Measurements from ENCODE around the gene DYNC2H1.
"Not testable (repeated sequence)": the region's sequence is repeated elsewhere in the genome, so short reads cannot be mapped to it uniquely, and the experiment has no call there.

DYNC2H1 gene

DNA sequence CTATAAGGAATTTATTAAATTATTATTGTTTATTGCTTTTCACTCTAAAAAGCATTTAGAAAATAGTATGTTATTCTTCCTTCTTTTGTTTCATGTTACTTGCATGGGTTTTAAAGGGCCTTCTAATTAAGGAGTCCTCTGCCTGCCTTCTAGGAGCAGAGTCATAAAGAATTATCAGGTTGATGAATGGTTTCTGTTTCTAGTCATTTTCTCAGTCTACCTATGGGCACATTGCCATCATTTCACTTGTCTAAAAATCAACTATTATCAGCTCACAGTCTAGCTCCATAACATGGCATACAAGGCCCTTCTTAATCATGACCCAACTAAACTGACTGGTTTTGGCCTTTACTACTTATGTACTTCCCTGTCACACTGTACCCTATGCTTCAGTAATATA lies 16.2 kb downstream of the DYNC2H1 start:
- DNase-seq: no peak

DNA sequence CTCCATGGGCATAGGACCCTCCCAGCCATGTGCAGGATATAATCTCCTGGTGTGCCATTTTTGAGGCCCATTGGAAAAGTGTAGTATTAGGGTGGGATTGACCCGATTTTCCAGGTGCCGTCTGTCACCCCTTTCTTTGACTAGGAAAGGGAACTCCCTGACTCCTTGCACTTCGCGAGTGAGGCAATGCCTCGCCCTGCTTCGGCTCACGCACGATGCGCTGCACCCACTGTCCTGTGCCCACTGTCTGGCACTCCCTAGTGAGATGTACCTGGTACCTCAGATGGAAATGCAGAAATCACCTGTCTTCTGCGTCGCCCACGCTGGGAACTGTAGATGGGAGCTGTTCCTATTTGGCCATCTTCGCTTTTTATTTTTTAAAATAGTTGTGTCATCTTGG lies 32.8 kb downstream of the DYNC2H1 start:
- not testable (repeated sequence) for DNase-seq

GRCh38 chr11:103147627-103148026 lies 38.4 kb downstream of the DYNC2H1 start:
- no peak for DNase-seq

GRCh38 chr11:103157542-103157941 lies 48.3 kb downstream of the DYNC2H1 start:
- no peak for DNase-seq

DNA sequence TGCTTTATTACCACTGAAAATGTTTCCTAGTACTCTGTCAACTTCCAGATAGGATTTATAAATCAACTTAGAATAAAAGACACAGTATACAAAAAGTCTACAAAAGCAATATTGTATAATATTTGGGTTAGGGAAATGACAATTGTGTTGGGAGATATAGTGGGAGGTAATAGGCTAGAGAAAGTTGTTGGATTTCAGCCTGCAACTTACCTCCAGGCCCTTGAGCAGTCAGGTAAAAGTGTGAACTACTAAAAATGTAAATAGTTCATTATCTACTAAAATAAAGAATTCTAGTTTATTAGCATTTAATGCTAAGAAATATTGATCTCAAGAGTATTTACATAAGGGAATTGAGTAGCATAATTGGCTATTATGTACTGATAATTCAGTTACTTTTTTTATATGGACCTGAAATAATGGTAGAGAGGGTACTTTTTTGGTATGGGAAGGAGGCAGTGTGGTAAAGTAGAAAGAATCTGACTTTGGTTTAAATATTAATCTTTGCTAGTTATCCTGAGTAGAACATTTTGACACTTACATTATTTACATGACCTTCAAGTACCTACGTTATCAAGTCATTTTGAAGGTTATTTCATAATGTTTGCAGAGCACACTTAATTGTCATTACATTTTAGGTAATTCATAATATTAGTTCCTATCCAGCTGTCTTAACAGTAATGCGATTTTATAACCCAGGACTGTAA lies 55.0 kb downstream of the DYNC2H1 start:
- DNase-seq: no peak

- no peak for DNase-seq
Observed at GRCh38 chr11:103167166-103167565, 57.9 kb downstream of the DYNC2H1 start.

DNA sequence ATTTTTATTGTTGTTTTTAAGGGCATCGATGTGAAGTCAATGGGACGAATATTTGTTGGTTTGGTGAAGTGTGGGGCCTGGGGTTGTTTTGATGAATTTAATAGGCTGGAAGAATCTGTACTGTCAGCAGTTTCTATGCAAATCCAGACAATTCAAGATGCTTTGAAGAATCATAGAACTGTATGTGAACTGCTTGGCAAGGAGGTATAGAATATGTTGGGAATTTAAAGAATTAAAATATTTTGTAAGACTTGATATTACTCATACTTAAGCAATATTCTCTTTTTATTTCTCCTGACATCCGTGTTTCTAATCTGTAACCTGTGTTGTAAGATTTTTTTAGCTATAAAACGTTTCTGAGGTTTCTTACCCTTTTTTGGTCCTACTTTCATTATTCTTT lies 61.6 kb downstream of the DYNC2H1 start:
- peak; percentile 70 for DNase-seq

GRCh38 chr11:103175461-103176129 lies 66.4 kb downstream of the DYNC2H1 start:
- DNase-seq: no peak

DNA sequence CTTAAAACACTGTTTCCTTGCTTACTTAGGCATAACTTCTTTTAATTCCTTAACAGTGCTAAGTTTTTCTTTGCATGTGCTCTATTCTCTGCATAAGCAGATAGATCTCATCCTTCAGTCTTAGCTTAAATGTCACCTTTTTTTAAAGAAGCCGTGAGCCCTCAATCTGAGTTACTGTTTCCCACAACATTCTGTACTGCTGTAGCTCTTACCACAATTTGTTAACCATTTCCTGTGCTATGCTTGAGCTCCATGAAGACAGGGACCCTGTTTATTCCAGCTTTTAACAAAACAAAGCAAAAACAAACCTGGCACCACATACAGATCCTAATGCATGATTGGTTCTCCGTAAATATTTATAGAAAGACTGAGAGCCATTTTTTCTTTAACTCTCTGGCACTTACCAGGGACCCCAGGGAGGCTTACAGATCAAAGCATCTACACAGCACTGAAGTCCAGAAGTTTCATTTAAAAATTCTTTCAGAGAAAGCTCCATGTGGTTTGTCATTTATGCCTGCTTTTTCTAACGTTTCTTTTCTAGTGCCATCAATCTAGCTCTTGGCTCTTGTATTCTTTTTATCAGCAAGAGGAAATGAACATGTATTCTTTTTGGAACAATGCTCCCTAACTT lies 74.9 kb downstream of the DYNC2H1 start:
- no peak for DNase-seq

DNA sequence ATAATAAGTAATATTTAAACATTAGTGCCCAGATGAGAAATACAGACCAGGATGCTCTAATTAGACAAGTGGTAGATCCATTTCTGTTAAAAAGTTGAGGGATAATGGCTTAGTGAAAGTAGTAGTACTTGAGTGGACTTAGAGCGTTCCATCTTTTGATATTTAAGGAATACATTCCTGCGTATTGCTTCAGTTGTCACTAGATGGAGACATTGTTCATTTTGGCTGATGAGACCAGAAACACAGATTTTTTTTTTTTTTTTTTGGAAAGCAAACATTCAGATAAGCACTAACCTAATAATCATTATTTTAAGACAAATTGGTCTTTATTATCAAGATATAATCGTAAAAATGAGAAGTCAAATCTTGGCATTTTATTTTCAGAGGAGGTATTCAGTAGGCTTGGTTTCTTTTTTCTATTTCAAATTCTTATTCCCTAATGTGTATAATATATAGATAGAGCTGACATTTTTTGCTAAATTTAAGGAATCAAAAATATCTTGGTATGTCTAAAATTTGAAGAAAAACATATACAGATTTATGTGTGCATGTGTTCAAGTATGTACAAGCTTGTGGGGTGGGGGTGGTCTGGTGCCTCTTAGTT lies 92.9 kb downstream of the DYNC2H1 start:
- DNase-seq: peak; percentile 46

GRCh38 chr11:103210543-103210942 lies 101.3 kb downstream of the DYNC2H1 start:
- DNase-seq: no peak

- DNase-seq: no peak
Observed at GRCh38 chr11:103215812-103216211, 106.6 kb downstream of the DYNC2H1 start.

DNA sequence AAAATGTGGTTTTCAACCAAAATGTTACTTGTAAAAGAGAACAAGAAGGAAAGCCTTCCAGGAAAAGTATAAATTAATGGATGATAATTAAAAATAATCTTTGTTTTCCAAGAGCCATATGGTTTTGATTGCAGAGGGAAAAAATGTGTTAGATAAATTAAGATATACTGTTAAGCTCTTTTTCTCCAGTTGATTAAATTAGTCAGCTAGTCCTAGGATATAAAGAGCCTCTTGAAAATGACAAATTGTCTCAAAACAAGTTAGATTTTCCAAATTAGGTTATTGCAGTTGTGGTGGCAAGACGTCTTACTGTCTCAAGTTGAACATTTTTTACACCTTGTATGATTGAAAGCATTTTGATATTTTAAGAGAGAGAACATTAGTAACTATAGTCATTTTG lies 110.9 kb downstream of the DYNC2H1 start:
- no peak for DNase-seq

GRCh38 chr11:103222806-103223205 lies 113.6 kb downstream of the DYNC2H1 start:
- DNase-seq: peak; percentile 11

- peak; percentile 13 for DNase-seq
Observed at GRCh38 chr11:103228807-103229206, 119.6 kb downstream of the DYNC2H1 start.

- DNase-seq: peak; percentile 75
Observed at GRCh38 chr11:103234974-103235373, 125.7 kb downstream of the DYNC2H1 start.

DNA sequence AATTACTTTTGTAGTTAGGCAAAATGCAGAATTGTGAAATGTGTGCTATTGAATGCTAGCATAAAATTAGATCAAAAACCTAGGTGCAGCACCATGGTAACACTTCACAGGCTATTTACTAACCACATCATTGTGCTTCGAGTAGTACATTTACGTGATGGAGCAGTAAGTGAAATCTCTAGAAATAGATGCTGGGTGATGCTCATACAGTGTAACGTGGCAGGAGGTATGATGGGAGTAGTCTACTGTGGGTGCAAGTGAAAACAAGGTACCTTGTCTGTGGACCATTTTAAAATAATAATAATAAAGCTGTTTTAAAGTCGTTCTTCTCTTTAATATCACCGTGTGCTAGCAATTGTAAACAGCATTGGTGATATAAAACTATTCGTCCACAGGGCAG lies 132.3 kb downstream of the DYNC2H1 start:
- DNase-seq: no peak

GRCh38 chr11:103254123-103254522 lies 144.9 kb downstream of the DYNC2H1 start:
- DNase-seq: no peak

GRCh38 chr11:103257360-103257759 lies 148.1 kb downstream of the DYNC2H1 start:
- DNase-seq: peak; percentile 48

GRCh38 chr11:103266167-103266831 lies 157.1 kb downstream of the DYNC2H1 start:
- DNase-seq: no peak

GRCh38 chr11:103272876-103273275 lies 163.7 kb downstream of the DYNC2H1 start:
- no peak for DNase-seq

- no peak for DNase-seq
Observed at GRCh38 chr11:103274025-103274424, 164.8 kb downstream of the DYNC2H1 start.

GRCh38 chr11:103279821-103280220 lies 170.6 kb downstream of the DYNC2H1 start:
- peak; percentile 12 for DNase-seq

All from fibroblast of skin of right quadriceps (primary cell).